Measurements from ENCODE around the gene UBE2E2.

UBE2E2 gene

DNA sequence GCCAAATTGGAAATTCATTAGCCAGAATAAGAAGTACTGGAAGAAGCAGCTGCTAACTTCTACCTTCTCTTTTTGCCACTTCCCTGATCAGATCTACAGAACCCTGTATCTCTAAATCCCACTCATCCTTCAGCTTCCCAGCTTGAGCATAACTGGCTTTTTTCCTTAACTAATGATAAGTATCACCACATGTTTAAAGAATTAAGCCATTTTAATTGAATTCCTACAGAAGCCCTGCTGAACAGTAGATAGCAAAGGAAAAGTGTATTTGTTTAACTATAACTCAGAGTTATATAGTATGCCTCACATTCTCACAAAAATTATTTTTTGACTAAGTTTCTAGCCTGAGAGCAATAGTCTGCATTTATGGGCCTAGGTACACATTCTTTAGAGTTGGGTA lies 262.4 kb downstream of the UBE2E2 start:
- no peaks in the 10 kb centered on the region for H3K27me3 ChIP-seq (ENCODE audit: insufficient read depth, low read length, poor library complexity, severe bottlenecking)
- no peak overlapping the region for H2AFZ ChIP-seq (ENCODE audit: low read length)
- no peak overlapping the region for H3K9ac ChIP-seq (ENCODE audit: low read depth, low read length, poor library complexity, severe bottlenecking)

DNA sequence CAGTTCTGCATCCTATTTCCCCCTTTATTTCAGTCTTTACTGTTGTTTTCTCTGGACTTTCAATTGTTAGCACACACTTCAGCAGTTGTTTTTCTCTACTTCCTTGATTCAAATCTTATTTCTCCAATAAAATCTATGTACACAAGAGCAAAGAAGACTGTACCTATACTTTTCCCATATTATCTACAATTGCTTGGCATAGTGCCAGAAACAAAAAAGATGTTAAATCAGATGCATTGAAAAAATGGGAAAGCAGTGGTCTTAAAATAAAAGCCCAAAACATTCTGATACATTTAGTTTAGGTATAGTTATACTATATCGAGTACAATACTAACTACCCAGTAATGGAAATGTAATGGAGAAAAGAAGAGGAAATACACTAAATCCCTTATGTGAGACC lies 265.1 kb downstream of the UBE2E2 start:
- Histone ChIP-seq H3K79me2 (ENCODE audit: insufficient read depth, low read length) (no peaks in the 10 kb centered on the region), H4K20me1 (ENCODE audit: insufficient read depth, low read length, poor library complexity, severe bottlenecking) (no peaks in the 10 kb centered on the region), H3K27me3 (ENCODE audit: insufficient read depth, low read length, poor library complexity, severe bottlenecking) (no peaks in the 10 kb centered on the region), H2AFZ (ENCODE audit: low read length) (no peak overlapping the region), H3K4me2 (ENCODE audit: low read depth, low read length, poor library complexity, severe bottlenecking) (no peak overlapping the region), H3K4me3 (ENCODE audit: low read length, poor library complexity, severe bottlenecking) (no peak overlapping the region), H3K36me3 (ENCODE audit: insufficient read depth, low read length) (no peaks in the 10 kb centered on the region), H3K9ac (ENCODE audit: low read depth, low read length, poor library complexity, severe bottlenecking) (no peak overlapping the region), H3K9me2 (replicated peaks; ENCODE audit: low read depth, low read length) (no peaks in the 10 kb centered on the region), H3K4me1 (ENCODE audit: insufficient read depth, low read length, poor library complexity, severe bottlenecking) (no peaks in the 10 kb centered on the region), H3F3A (ENCODE audit: low read depth) (no peaks in the 10 kb centered on the region), H3K9me3 (ENCODE audit: insufficient read depth, low read depth, low read length) (peaks cover 5% of the 10 kb centered on the region; the same call in 1 of the 2 replicates)
- no peak for TF ChIP-seq EZH2phosphoT487 (IDR thresholded peaks at IDR 0.05; ENCODE audit: borderline replicate concordance)
- TF ChIP-seq, protein P1, sequence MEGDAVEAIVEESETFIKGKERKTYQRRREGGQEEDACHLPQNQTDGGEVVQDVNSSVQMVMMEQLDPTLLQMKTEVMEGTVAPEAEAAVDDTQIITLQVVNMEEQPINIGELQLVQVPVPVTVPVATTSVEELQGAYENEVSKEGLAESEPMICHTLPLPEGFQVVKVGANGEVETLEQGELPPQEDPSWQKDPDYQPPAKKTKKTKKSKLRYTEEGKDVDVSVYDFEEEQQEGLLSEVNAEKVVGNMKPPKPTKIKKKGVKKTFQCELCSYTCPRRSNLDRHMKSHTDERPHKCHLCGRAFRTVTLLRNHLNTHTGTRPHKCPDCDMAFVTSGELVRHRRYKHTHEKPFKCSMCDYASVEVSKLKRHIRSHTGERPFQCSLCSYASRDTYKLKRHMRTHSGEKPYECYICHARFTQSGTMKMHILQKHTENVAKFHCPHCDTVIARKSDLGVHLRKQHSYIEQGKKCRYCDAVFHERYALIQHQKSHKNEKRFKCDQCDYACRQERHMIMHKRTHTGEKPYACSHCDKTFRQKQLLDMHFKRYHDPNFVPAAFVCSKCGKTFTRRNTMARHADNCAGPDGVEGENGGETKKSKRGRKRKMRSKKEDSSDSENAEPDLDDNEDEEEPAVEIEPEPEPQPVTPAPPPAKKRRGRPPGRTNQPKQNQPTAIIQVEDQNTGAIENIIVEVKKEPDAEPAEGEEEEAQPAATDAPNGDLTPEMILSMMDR (conservative IDR thresholded peaks at IDR 0.05; ENCODE audit: low read length): no peak

More for the DNA sequence above, 262.4 kb downstream of the UBE2E2 start:
- Histone ChIP-seq H3F3A (ENCODE audit: low read depth) (no peaks in the 10 kb centered on the region), H3K79me2 (ENCODE audit: insufficient read depth, low read length) (no peaks in the 10 kb centered on the region), H3K9me3 (ENCODE audit: insufficient read depth, low read depth, low read length) (peaks cover 5% of the 10 kb centered on the region; the same call in 1 of the 2 replicates), H3K4me2 (ENCODE audit: low read depth, low read length, poor library complexity, severe bottlenecking) (no peak overlapping the region), H3K9me2 (replicated peaks; ENCODE audit: low read depth, low read length) (no peaks in the 10 kb centered on the region), H3K4me3 (ENCODE audit: low read length, poor library complexity, severe bottlenecking) (no peak overlapping the region), H3K36me3 (ENCODE audit: insufficient read depth, low read length) (no peaks in the 10 kb centered on the region), H3K4me1 (ENCODE audit: insufficient read depth, low read length, poor library complexity, severe bottlenecking) (no peaks in the 10 kb centered on the region), H4K20me1 (ENCODE audit: insufficient read depth, low read length, poor library complexity, severe bottlenecking) (no peaks in the 10 kb centered on the region)
- no peak for TF ChIP-seq EZH2phosphoT487 (IDR thresholded peaks at IDR 0.05; ENCODE audit: borderline replicate concordance)
- TF ChIP-seq, protein P1 (conservative IDR thresholded peaks at IDR 0.05; ENCODE audit: low read length): no peak

DNA sequence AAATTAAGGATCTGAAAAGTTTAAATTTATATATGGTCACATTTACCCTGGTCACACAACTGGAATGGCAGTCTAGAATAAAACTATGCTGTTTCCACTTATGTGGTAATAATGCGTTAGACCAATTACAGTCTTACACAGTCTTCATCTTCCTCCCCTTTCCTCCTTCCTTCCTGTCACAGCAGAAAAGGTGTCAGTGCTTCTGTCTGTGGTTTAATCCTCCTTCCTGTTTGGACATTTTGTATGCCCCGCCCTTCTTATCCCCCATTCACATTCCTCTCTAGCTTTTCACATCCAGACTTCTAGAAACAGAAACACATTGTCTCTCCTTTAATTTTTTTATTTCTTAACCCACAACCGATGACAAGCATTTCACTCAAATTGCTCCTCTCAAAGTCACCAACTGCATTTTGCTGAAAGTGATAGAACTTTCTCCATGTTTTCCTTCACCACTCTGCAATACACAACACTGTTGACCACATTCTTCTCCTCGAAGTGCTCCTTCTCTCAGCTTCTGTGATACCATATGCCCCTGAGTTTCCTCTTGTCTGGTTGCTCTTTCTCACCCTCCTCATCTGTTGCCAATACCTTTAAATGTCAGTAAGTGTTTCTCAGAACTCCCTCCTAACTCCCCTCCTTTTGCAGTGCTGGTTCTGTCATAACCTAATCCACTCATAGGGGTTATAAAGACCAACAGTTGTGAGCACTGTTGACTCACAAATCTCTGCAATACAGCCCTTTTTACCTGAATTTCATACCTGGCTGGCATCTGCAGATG lies 271.6 kb downstream of the UBE2E2 start:
- Histone ChIP-seq H3K9ac (ENCODE audit: low read depth, low read length, poor library complexity, severe bottlenecking) (no peak overlapping the region), H3K9me3 (ENCODE audit: insufficient read depth, low read depth, low read length) (peaks cover 22% of the 10 kb centered on the region; the same call in 1 of the 2 replicates), H3K9me2 (replicated peaks; ENCODE audit: low read depth, low read length) (no peaks in the 10 kb centered on the region), H3K79me2 (ENCODE audit: insufficient read depth, low read length) (no peaks in the 10 kb centered on the region), H3K27me3 (ENCODE audit: insufficient read depth, low read length, poor library complexity, severe bottlenecking) (no peaks in the 10 kb centered on the region), H3K4me2 (ENCODE audit: low read depth, low read length, poor library complexity, severe bottlenecking) (peak overlapping the region; percentile 19), H4K20me1 (ENCODE audit: insufficient read depth, low read length, poor library complexity, severe bottlenecking) (no peaks in the 10 kb centered on the region), H2AFZ (ENCODE audit: low read length) (no peak overlapping the region), H3K4me3 (ENCODE audit: low read length, poor library complexity, severe bottlenecking) (no peak overlapping the region), H3K36me3 (ENCODE audit: insufficient read depth, low read length) (peaks cover 6% of the 10 kb centered on the region; the same call in 1 of the 2 replicates), H3K4me1 (ENCODE audit: insufficient read depth, low read length, poor library complexity, severe bottlenecking) (peaks cover 15% of the 10 kb centered on the region), H3F3A (ENCODE audit: low read depth) (no peaks in the 10 kb centered on the region)
- TF ChIP-seq EZH2phosphoT487 (IDR thresholded peaks at IDR 0.05; ENCODE audit: borderline replicate concordance): no peak
- TF ChIP-seq, protein P1 (conservative IDR thresholded peaks at IDR 0.05; ENCODE audit: low read length): no peak
